NT2/D1 (cell line): ENCODE measurements around the gene TNS4.

Experiments used
- SUZ12 ChIP-seq: IDR thresholded peaks from 2 replicates; pipeline ENCODE4 v1.6.1; 2011; ENCODE audit not compliant: insufficient read length, insufficient read depth; ENCODE audit errors: extremely low read depth
- YY1 ChIP-seq: IDR thresholded peaks from 2 replicates; pipeline ENCODE4 v1.6.1; 2011; ENCODE audit not compliant: insufficient read length, insufficient read depth
- ZNF274 ChIP-seq: IDR thresholded peaks from 2 replicates; pipeline ENCODE4 v1.6.1; 2011; ENCODE audit warnings: mild to moderate bottlenecking, low read depth, low read length

DNA sequence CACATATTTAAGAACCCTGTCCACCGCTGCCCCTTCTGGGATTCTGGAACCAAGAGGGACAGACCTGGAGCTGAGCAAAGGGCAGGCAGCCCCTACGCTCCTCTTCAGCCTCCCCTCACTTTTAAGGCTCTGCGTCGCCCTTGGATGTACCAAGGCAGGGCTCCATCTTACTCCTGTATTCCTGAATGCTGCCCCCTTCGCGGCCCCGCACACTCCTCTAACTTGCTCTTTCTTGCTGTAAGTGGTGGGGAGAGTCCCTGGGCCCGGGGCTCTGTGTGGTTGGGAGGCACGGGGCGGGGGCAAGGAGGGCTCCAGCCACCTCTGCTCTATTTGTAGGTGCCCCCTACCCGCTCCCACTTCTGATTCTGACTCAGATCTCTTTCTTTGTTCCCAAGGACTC is 1.2 kb downstream of the TNS4 start:
- TF ChIP-seq ZNF274: no peak
- TF ChIP-seq YY1: no peak
- TF ChIP-seq SUZ12: no peak
